Measurements from ENCODE around the gene CDC34.
A peak's percentile ranks its signal among the peaks of the same experiment; 100 is the strongest.

CDC34 gene

GRCh38 chr19:581399-582111 lies 50.0 kb downstream of the CDC34 start:
- no peak overlapping the region for H2BK120ac ChIP-seq (ENCODE audit: low read depth, low read length)
- H2BK15ac ChIP-seq (ENCODE audit: low read depth, poor library complexity, severe bottlenecking), result peak overlapping the region; percentile 17
- H2BK12ac ChIP-seq (ENCODE audit: low read length in 2 of 2), result peak overlapping the region in 1 of 2 experiments; percentile 10
- no peak overlapping the region for H3K9ac ChIP-seq (ENCODE audit: low read length)
- no peak overlapping the region for H2AFZ ChIP-seq (ENCODE audit: low read depth, low read length)
- no peak overlapping the region for H3K23ac ChIP-seq (ENCODE audit: low read length in 2 of 2)
- peaks cover 28 to 81% of the 10 kb centered on the region in 2 experiments for H3K36me3 ChIP-seq (ENCODE audit: control insufficient read depth in 1 of 2, insufficient read depth in 2 of 2, low read depth in 1 of 2, low read length in 2 of 2)
- no peak overlapping the region for H3K27ac ChIP-seq (ENCODE audit: low read length, poor library complexity, severe bottlenecking)
- peak overlapping the region; percentile 54 for H4K91ac ChIP-seq (ENCODE audit: low read length)
- no peak overlapping the region for H3K4ac ChIP-seq (ENCODE audit: low read depth in 1 of 2, low read length in 2 of 2)
- peak overlapping the region; percentile 49 for H4K8ac ChIP-seq (ENCODE audit: low read length)
- H3K4me2 ChIP-seq (ENCODE audit: low read length, poor library complexity, severe bottlenecking), result no peak overlapping the region
- H3K14ac ChIP-seq (ENCODE audit: low read length in 2 of 2), result no peak overlapping the region
- H3K4me1 ChIP-seq (ENCODE audit: control insufficient read depth, insufficient read depth, low read depth, low read length), result peaks cover 78% of the 10 kb centered on the region
- no peak for DNase-seq
- H3K9me3 ChIP-seq (ENCODE audit: control insufficient read depth, low read length), result no peaks in the 10 kb centered on the region
- 94% methylated on average over 40 of the region's 40 CpGs for WGBS
- H3K4me3 ChIP-seq (ENCODE audit: insufficient read depth in 1 of 2, low read depth in 1 of 2, low read length in 2 of 2), result no peak overlapping the region
- H2BK5ac ChIP-seq (ENCODE audit: low read depth, low read length, poor library complexity, severe bottlenecking), result no peak overlapping the region
- peaks cover 19% of the 10 kb centered on the region for H3K79me1 ChIP-seq (replicated peaks; ENCODE audit: low read length, poor library complexity, severe bottlenecking)
- no peaks in the 10 kb centered on the region for H3K27me3 ChIP-seq (ENCODE audit: control insufficient read depth in 1 of 2, insufficient read depth in 1 of 2, low read length in 2 of 2)
- H2AK5ac ChIP-seq (ENCODE audit: low read length, severe bottlenecking), result peak overlapping the region; percentile 33
- no peak overlapping the region for H3K18ac ChIP-seq (ENCODE audit: low read depth in 1 of 2, low read length in 2 of 2)

- H3K4ac ChIP-seq (ENCODE audit: low read depth in 1 of 2, low read length in 2 of 2), result no peak overlapping the region
- peaks cover 28 to 70% of the 10 kb centered on the region in 2 experiments for H3K36me3 ChIP-seq (ENCODE audit: control insufficient read depth in 1 of 2, insufficient read depth in 2 of 2, low read depth in 1 of 2, low read length in 2 of 2)
- no peak overlapping the region for H2BK5ac ChIP-seq (ENCODE audit: low read depth, low read length, poor library complexity, severe bottlenecking)
- no peak overlapping the region for H4K8ac ChIP-seq (ENCODE audit: low read length)
- no peak overlapping the region for H2BK120ac ChIP-seq (ENCODE audit: low read depth, low read length)
- DNase-seq, result peak; percentile 72
- H3K23ac ChIP-seq (ENCODE audit: low read length in 2 of 2), result no peak overlapping the region
- WGBS, result 83% methylated on average over 29 of the region's 31 CpGs
- peaks cover 19% of the 10 kb centered on the region for H3K79me1 ChIP-seq (replicated peaks; ENCODE audit: low read length, poor library complexity, severe bottlenecking)
- no peak overlapping the region for H3K18ac ChIP-seq (ENCODE audit: low read depth in 1 of 2, low read length in 2 of 2)
- no peak overlapping the region for H3K14ac ChIP-seq (ENCODE audit: low read length in 2 of 2)
- no peak overlapping the region for H3K27ac ChIP-seq (ENCODE audit: low read length, poor library complexity, severe bottlenecking)
- H2BK12ac ChIP-seq (ENCODE audit: low read length in 2 of 2), result no peak overlapping the region
- H4K91ac ChIP-seq (ENCODE audit: low read length), result no peak overlapping the region
- H3K4me1 ChIP-seq (ENCODE audit: control insufficient read depth, insufficient read depth, low read depth, low read length), result peaks cover 71% of the 10 kb centered on the region
- no peaks in the 10 kb centered on the region for H3K9me3 ChIP-seq (ENCODE audit: control insufficient read depth, low read length)
- H3K9ac ChIP-seq (ENCODE audit: low read length), result no peak overlapping the region
- no peak overlapping the region for H3K4me2 ChIP-seq (ENCODE audit: low read length, poor library complexity, severe bottlenecking)
- no peaks in the 10 kb centered on the region for H3K27me3 ChIP-seq (ENCODE audit: control insufficient read depth in 1 of 2, insufficient read depth in 1 of 2, low read length in 2 of 2)
- no peak overlapping the region for H2BK15ac ChIP-seq (ENCODE audit: low read depth, poor library complexity, severe bottlenecking)
- H2AFZ ChIP-seq (ENCODE audit: low read depth, low read length), result no peak overlapping the region
- H2AK5ac ChIP-seq (ENCODE audit: low read length, severe bottlenecking), result no peak overlapping the region
- H3K4me3 ChIP-seq (ENCODE audit: insufficient read depth in 1 of 2, low read depth in 1 of 2, low read length in 2 of 2), result no peak overlapping the region
These were observed 51.1 kb downstream of the CDC34 start for GRCh38 chr19:582497-583197.

- H2BK15ac ChIP-seq (ENCODE audit: low read depth, poor library complexity, severe bottlenecking), result no peak overlapping the region
- no peak overlapping the region for H3K4me2 ChIP-seq (ENCODE audit: low read length, poor library complexity, severe bottlenecking)
- WGBS, result 96% methylated on average over 27 of the region's 27 CpGs
These were observed 51.8 kb downstream of the CDC34 start for GRCh38 chr19:583198-583967.

GRCh38 chr19:583968-584239 lies 52.3 kb downstream of the CDC34 start:
- Histone ChIP-seq H2AK5ac (ENCODE audit: low read length, severe bottlenecking) (peak overlapping the region; percentile 50), H3K4ac (ENCODE audit: low read depth in 1 of 2, low read length in 2 of 2) (peak overlapping the region in 1 of 2 experiments; percentile 24), H3K27ac (ENCODE audit: low read length, poor library complexity, severe bottlenecking) (no peak overlapping the region), H3K36me3 (ENCODE audit: control insufficient read depth in 1 of 2, insufficient read depth in 2 of 2, low read depth in 1 of 2, low read length in 2 of 2) (peaks cover 28 to 65% of the 10 kb centered on the region in 2 experiments), H2BK5ac (ENCODE audit: low read depth, low read length, poor library complexity, severe bottlenecking) (no peak overlapping the region), H3K9ac (ENCODE audit: low read length) (no peak overlapping the region), H3K79me1 (replicated peaks; ENCODE audit: low read length, poor library complexity, severe bottlenecking) (peaks cover 19% of the 10 kb centered on the region), H3K4me2 (ENCODE audit: low read length, poor library complexity, severe bottlenecking) (no peak overlapping the region), H4K91ac (ENCODE audit: low read length) (no peak overlapping the region), H3K4me3 (ENCODE audit: insufficient read depth in 1 of 2, low read depth in 1 of 2, low read length in 2 of 2) (no peak overlapping the region), H2AFZ (ENCODE audit: low read depth, low read length) (no peak overlapping the region), H3K27me3 (ENCODE audit: control insufficient read depth in 1 of 2, insufficient read depth in 1 of 2, low read length in 2 of 2) (peaks cover 4 to 9% of the 10 kb centered on the region in 2 experiments), H3K23ac (ENCODE audit: low read length in 2 of 2) (no peak overlapping the region), H2BK120ac (ENCODE audit: low read depth, low read length) (no peak overlapping the region), H3K9me3 (ENCODE audit: control insufficient read depth, low read length) (no peaks in the 10 kb centered on the region), H2BK15ac (ENCODE audit: low read depth, poor library complexity, severe bottlenecking) (no peak overlapping the region), H3K4me1 (ENCODE audit: control insufficient read depth, insufficient read depth, low read depth, low read length) (peaks cover 76% of the 10 kb centered on the region), H4K8ac (ENCODE audit: low read length) (no peak overlapping the region), H3K18ac (ENCODE audit: low read depth in 1 of 2, low read length in 2 of 2) (peak overlapping the region in 1 of 2 experiments; percentile 26), H2BK12ac (ENCODE audit: low read length in 2 of 2) (no peak overlapping the region), H3K14ac (ENCODE audit: low read length in 2 of 2) (no peak overlapping the region)
- 88% methylated on average over 5 of the region's 5 CpGs for WGBS
- no peak for DNase-seq

More at GRCh38 chr19:583198-583967, 51.8 kb downstream of the CDC34 start:
- no peaks in the 10 kb centered on the region for H3K9me3 ChIP-seq (ENCODE audit: control insufficient read depth, low read length)
- H2AK5ac ChIP-seq (ENCODE audit: low read length, severe bottlenecking), result no peak overlapping the region
- no peak overlapping the region for H3K23ac ChIP-seq (ENCODE audit: low read length in 2 of 2)
- peaks cover 0 to 3% of the 10 kb centered on the region in 2 experiments for H3K27me3 ChIP-seq (ENCODE audit: control insufficient read depth in 1 of 2, insufficient read depth in 1 of 2, low read length in 2 of 2)
- H3K36me3 ChIP-seq (ENCODE audit: control insufficient read depth in 1 of 2, insufficient read depth in 2 of 2, low read depth in 1 of 2, low read length in 2 of 2), result peaks cover 28 to 63% of the 10 kb centered on the region in 2 experiments
- H3K79me1 ChIP-seq (replicated peaks; ENCODE audit: low read length, poor library complexity, severe bottlenecking), result peaks cover 19% of the 10 kb centered on the region
- no peak overlapping the region for H2AFZ ChIP-seq (ENCODE audit: low read depth, low read length)
- H3K27ac ChIP-seq (ENCODE audit: low read length, poor library complexity, severe bottlenecking), result no peak overlapping the region
- no peak overlapping the region for H3K4me3 ChIP-seq (ENCODE audit: insufficient read depth in 1 of 2, low read depth in 1 of 2, low read length in 2 of 2)
- H4K91ac ChIP-seq (ENCODE audit: low read length), result no peak overlapping the region
- H2BK12ac ChIP-seq (ENCODE audit: low read length in 2 of 2), result no peak overlapping the region
- H3K4ac ChIP-seq (ENCODE audit: low read depth in 1 of 2, low read length in 2 of 2), result peak overlapping the region in 1 of 2 experiments; percentile 24
- H4K8ac ChIP-seq (ENCODE audit: low read length), result no peak overlapping the region
- H2BK5ac ChIP-seq (ENCODE audit: low read depth, low read length, poor library complexity, severe bottlenecking), result no peak overlapping the region
- H3K9ac ChIP-seq (ENCODE audit: low read length), result no peak overlapping the region
- H3K14ac ChIP-seq (ENCODE audit: low read length in 2 of 2), result no peak overlapping the region
- no peak for DNase-seq
- no peak overlapping the region for H2BK120ac ChIP-seq (ENCODE audit: low read depth, low read length)
- peaks cover 73% of the 10 kb centered on the region for H3K4me1 ChIP-seq (ENCODE audit: control insufficient read depth, insufficient read depth, low read depth, low read length)
- no peak overlapping the region for H3K18ac ChIP-seq (ENCODE audit: low read depth in 1 of 2, low read length in 2 of 2)
